GM21528 (cell line): ENCODE measurements around the gene ACSM2A.
"Not testable (repeated sequence)": the region's sequence is repeated elsewhere in the genome, so short reads cannot be mapped to it uniquely, and the experiment has no call there.

Experiments
- ATAC-seq: cut with Tn5 transposase; IDR thresholded peaks from one replicate; pipeline ENCODE4 v1.9.1; 2021; ENCODE audit warnings: mild to moderate bottlenecking, moderate library complexity; ENCODE audit not compliant: unreplicated experiment, low FRiP score

Gene ACSM2A

GRCh38 chr16:20451364-20451763, at the start of gene ACSM2A:
Gene ACSM2A (plus strand): TSS chr16:20451521. CDS start chr16:20460115, 8,594 bp downstream.
- ATAC-seq = not testable (repeated sequence)

- no peak for ATAC-seq
Measured at GRCh38 chr16:20402651-20403050, 48.7 kb upstream of the ACSM2A start.

- no peak for ATAC-seq
Measured at GRCh38 chr16:20404637-20405036, 46.7 kb upstream of the ACSM2A start, which contains the start of gene PDILT. Gene PDILT (minus strand): TSS chr16:20404737. CDS start chr16:20399300, 5,437 bp downstream.

- ATAC-seq = no peak
Measured at GRCh38 chr16:20409398-20410120, 41.8 kb upstream of the ACSM2A start, which contains the start of gene ACSM5. Gene ACSM5 (plus strand): TSS chr16:20409534. CDS start chr16:20411485, 1,951 bp downstream.

GRCh38 chr16:20410121-20410723, 41.1 kb upstream of the ACSM2A start:
- ATAC-seq = no peak

GRCh38 chr16:20411055-20411454, 40.3 kb upstream of the ACSM2A start:
- no peak for ATAC-seq

GRCh38 chr16:20415541-20415940, 35.8 kb upstream of the ACSM2A start:
- no peak for ATAC-seq

GRCh38 chr16:20419093-20419492, 32.2 kb upstream of the ACSM2A start:
- ATAC-seq = not testable (repeated sequence)

- not testable (repeated sequence) for ATAC-seq
Measured at GRCh38 chr16:20421748-20422147, 29.6 kb upstream of the ACSM2A start.

- ATAC-seq = not testable (repeated sequence)
Measured at GRCh38 chr16:20423772-20424128, 27.6 kb upstream of the ACSM2A start.

- no peak for ATAC-seq
Measured at GRCh38 chr16:20424129-20424866, 27.0 kb upstream of the ACSM2A start.

GRCh38 chr16:20427401-20427797, 23.9 kb upstream of the ACSM2A start:
- ATAC-seq = not testable (repeated sequence)

- not testable (repeated sequence) for ATAC-seq
Measured at GRCh38 chr16:20429499-20429898, 21.8 kb upstream of the ACSM2A start.

GRCh38 chr16:20430480-20430879, 20.8 kb upstream of the ACSM2A start:
- ATAC-seq = not testable (repeated sequence)

GRCh38 chr16:20430948-20431347, 20.4 kb upstream of the ACSM2A start:
- no peak for ATAC-seq

- ATAC-seq = not testable (repeated sequence)
Measured at GRCh38 chr16:20438950-20439349, 12.4 kb upstream of the ACSM2A start.

- ATAC-seq = not testable (repeated sequence)
Measured at GRCh38 chr16:20439820-20440231, 11.5 kb upstream of the ACSM2A start.

- not testable (repeated sequence) for ATAC-seq
Measured at GRCh38 chr16:20440731-20441130, 10.6 kb upstream of the ACSM2A start.

GRCh38 chr16:20441191-20441590, 10.1 kb upstream of the ACSM2A start:
- no peak for ATAC-seq

- ATAC-seq = not testable (repeated sequence)
Measured at GRCh38 chr16:20441859-20442258, 9.5 kb upstream of the ACSM2A start.
